Effector memory CD8-positive, alpha-beta T cell (primary cell): ENCODE measurements around the gene UTS2B.
A peak's percentile ranks its signal among the peaks of the same experiment; 100 is the strongest.

Experiments used
- ATAC-seq: fragments of 150-1000 bp; cut with Tn5 transposase; replicated peaks from 2 replicates; pipeline ENCODE4 v1.10.0; 2021; ENCODE audit warnings: mild to moderate bottlenecking, moderate library complexity
- DNase-seq, 3 experiments: peaks; one replicate each; pipeline ENCODE4 v3.0.0; 2021
- H3K27ac Mint-ChIP-seq, 2 donors: one replicate each; pipeline ENCODE4 v1.8.0; 2022; ENCODE audit warnings: mild to moderate bottlenecking in 2 of 2, mixed read lengths in 2 of 2, moderate library complexity in 2 of 2
- H3K27me3 Mint-ChIP-seq, 2 donors: one replicate each; pipeline ENCODE4 v1.8.0; 2022; ENCODE audit warnings: mixed read lengths in 2 of 2
- H3K36me3 Mint-ChIP-seq: one replicate; pipeline ENCODE4 v1.8.0; 2022; ENCODE audit warnings: mild to moderate bottlenecking, moderate library complexity, mixed read lengths; ENCODE audit not compliant: insufficient read depth
- H3K4me1 Mint-ChIP-seq, 2 donors: one replicate each; pipeline ENCODE4 v1.8.0; 2022; ENCODE audit warnings: low read depth in 2 of 2, mixed read lengths in 2 of 2
- H3K4me3 Mint-ChIP-seq, 2 donors: one replicate each; pipeline ENCODE4 v1.8.0; 2022; ENCODE audit warnings: mild to moderate bottlenecking in 2 of 2, mixed read lengths in 2 of 2, moderate library complexity in 2 of 2
- H3K9me3 Mint-ChIP-seq, 2 donors: one replicate each; pipeline ENCODE4 v1.8.0; 2022; ENCODE audit warnings: mixed read lengths in 2 of 2
- total RNA-seq, 9 experiments: gene quantifications; one replicate each; lab custom pipeline; 2026; lab: John Stamatoyannopoulos, UW

Gene UTS2B
- total RNA-seq, result 0 to 0.13 (median 0) reads per million in 9 experiments

DNA sequence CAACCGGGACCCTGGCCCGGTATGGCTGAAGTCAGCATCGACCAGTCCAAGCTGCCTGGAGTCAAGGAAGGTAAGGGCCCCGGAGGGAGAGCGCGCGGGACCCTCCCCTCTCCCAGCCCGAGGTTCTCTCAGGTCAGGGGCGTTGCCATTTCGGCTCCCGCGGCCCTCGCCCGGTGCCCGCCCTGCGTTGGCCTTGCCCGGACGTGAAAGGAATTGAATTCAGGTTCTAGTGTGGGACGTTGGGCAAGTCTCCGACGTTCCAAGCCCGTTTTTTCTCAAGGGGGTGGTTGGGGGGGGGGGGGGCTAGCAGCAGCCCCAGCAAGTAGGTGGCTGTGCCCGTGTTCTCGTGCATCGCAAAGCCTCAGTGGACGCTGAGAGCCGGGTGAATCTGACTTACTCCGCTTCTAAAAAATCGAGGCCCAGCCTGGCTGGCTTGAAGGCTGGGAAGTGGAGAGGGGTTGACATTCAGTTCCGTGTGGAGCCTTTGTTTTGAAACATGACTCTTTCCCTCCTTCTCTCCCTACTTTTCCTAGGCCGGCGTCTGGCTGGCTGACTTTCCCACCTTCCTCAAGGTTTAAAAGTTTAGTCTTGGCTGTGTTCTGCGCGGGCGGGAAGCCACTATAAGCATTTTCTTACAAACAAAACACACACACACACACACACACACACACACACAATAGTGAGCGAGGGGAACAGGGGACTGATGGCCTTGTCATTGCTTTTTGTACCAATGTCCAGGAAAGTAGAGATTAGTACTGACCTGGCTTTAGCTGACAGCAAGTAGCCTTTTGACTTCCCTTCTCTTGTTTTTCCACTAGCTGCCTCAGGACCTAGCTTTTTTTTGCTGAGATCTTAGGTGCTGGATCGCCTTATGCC, at the start of gene UTS2B:
TSS of gene UTS2B (minus strand) at position 873 of the 876 bp plus-strand sequence. CDS start 48,337 bp downstream, outside the sequence.
- H3K36me3 Mint-ChIP-seq, result peaks cover 3% of the 10 kb centered on the region

GRCh38 chr3:191380001-191380400, 49.7 kb upstream of the UTS2B start:
- H3K27me3 Mint-ChIP-seq, result no peaks in the 10 kb centered on the region

More for the DNA sequence above, at the start of gene UTS2B:
- H3K4me3 Mint-ChIP-seq, result peak within 1 kb of the TSS; percentile 41 to 67
- peaks cover 0 to 7% of the 10 kb centered on the region in 2 donors for H3K27me3 Mint-ChIP-seq
- H3K27ac Mint-ChIP-seq, result peak within 1 kb of the TSS in 1 of 2 donors; percentile 93
- DNase-seq (no peak), ATAC-seq (peak; percentile 3)
- peaks cover 5 to 11% of the 10 kb centered on the region in 2 donors for H3K4me1 Mint-ChIP-seq
- no peaks in the 10 kb centered on the region for H3K9me3 Mint-ChIP-seq

GRCh38 chr3:191379446-191379845, 49.1 kb upstream of the UTS2B start:
- no peaks in the 10 kb centered on the region for H3K9me3 Mint-ChIP-seq
- DNase-seq (no peak), ATAC-seq (no peak)
- no peak overlapping the region for H3K4me3 Mint-ChIP-seq
- no peaks in the 10 kb centered on the region for H3K4me1 Mint-ChIP-seq
- H3K27me3 Mint-ChIP-seq, result no peaks in the 10 kb centered on the region
- no peak overlapping the region for H3K27ac Mint-ChIP-seq
- peaks cover 3% of the 10 kb centered on the region for H3K36me3 Mint-ChIP-seq

More at GRCh38 chr3:191380001-191380400, 49.7 kb upstream of the UTS2B start:
- H3K36me3 Mint-ChIP-seq, result peaks cover 3% of the 10 kb centered on the region
- no peak overlapping the region for H3K4me3 Mint-ChIP-seq
- ATAC-seq (no peak), DNase-seq (no peak)
- H3K27ac Mint-ChIP-seq, result no peak overlapping the region
- H3K4me1 Mint-ChIP-seq, result no peaks in the 10 kb centered on the region
- no peaks in the 10 kb centered on the region for H3K9me3 Mint-ChIP-seq

DNA sequence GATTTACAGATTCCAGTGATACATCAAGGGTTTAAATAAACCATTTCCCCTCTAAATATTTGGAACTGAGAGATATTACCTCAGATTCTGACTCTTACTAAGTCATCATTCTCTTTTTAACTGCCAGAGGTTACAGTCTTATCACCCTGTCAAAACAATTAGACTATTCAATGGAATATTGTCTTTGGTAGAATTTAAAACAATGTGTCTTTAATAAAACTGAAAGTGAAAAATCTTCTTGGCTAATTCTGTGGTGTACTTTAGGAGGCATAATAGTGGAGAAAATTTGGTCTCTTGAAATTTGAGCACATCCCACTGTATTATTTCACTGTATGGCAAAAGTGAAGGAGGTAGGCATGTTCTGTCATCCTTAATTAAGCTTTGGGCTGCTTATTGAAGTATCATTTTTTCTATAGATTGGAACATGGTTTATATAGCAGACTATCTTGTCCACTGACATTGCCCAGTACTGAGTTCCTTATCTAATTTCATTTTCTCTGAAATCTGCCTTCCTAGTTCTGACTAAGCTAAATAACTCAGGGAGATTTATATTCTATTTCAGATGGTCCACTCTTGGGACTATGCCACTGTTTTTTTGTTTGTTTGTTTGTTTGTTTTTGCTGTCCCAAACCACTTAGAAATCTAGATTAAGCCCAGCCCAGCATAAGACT, 48.0 kb upstream of the UTS2B start:
- no peaks in the 10 kb centered on the region for H3K4me1 Mint-ChIP-seq
- H3K27ac Mint-ChIP-seq, result no peak overlapping the region
- H3K9me3 Mint-ChIP-seq, result no peaks in the 10 kb centered on the region
- ATAC-seq (no peak), DNase-seq (no peak)
- no peak overlapping the region for H3K4me3 Mint-ChIP-seq
- peaks cover 3% of the 10 kb centered on the region for H3K36me3 Mint-ChIP-seq
- H3K27me3 Mint-ChIP-seq, result no peaks in the 10 kb centered on the region

DNA sequence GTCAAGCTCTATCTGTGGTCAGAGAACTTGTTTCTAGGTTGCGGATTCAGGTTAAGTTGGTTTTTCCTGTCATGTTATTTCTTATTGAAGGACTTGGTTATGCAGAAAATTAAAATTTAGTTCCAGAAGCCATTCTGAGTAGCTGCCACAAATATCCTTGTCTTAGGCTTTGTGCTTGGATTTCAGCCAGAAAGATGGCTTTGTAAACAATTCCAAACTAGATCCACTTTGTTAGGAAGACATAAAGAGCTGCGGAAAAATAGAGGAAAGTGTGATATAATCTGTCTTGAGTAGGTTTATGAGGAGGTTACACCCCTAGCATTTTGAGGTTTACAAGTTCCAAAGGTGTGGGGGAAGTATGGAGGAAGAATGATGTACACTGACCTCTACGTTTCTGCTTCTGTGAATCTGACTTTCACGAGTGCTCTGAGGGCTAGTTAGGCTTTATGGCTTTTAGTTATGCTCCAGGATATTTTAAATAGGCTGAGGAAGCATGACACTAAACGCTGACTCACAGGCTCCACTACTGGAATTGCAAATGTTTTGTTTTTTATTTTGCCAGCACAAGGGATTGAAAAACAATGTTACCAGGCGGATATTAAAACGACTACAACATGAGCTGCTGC, 46.3 kb upstream of the UTS2B start:
- Mint-ChIP-seq H3K36me3 (no peaks in the 10 kb centered on the region), H3K27ac (no peak overlapping the region), H3K4me3 (no peak overlapping the region), H3K9me3 (no peaks in the 10 kb centered on the region), H3K4me1 (no peaks in the 10 kb centered on the region), H3K27me3 (no peaks in the 10 kb centered on the region)
- ATAC-seq (no peak), DNase-seq (no peak)

- no peak for DNase-seq
- ATAC-seq, result no peak
- Mint-ChIP-seq H3K27ac (no peak overlapping the region), H3K27me3 (no peaks in the 10 kb centered on the region), H3K4me1 (no peaks in the 10 kb centered on the region), H3K36me3 (peaks cover 5% of the 10 kb centered on the region), H3K9me3 (no peaks in the 10 kb centered on the region), H3K4me3 (no peak overlapping the region)
Observed at GRCh38 chr3:191373327-191373726, 43.0 kb upstream of the UTS2B start.

GRCh38 chr3:191372122-191372521, 41.8 kb upstream of the UTS2B start:
- H3K9me3 Mint-ChIP-seq, result no peaks in the 10 kb centered on the region
- H3K36me3 Mint-ChIP-seq, result peaks cover 5% of the 10 kb centered on the region
- no peaks in the 10 kb centered on the region for H3K4me1 Mint-ChIP-seq
- H3K27ac Mint-ChIP-seq, result no peak overlapping the region
- no peak for DNase-seq
- no peak overlapping the region for H3K4me3 Mint-ChIP-seq
- no peak for ATAC-seq
- no peaks in the 10 kb centered on the region for H3K27me3 Mint-ChIP-seq

GRCh38 chr3:191369616-191370010, 39.3 kb upstream of the UTS2B start:
- Mint-ChIP-seq H3K27me3 (no peaks in the 10 kb centered on the region), H3K4me1 (no peaks in the 10 kb centered on the region), H3K4me3 (no peak overlapping the region), H3K9me3 (no peaks in the 10 kb centered on the region), H3K36me3 (peaks cover 8% of the 10 kb centered on the region), H3K27ac (no peak overlapping the region)
- ATAC-seq (no peak), DNase-seq (no peak)

GRCh38 chr3:191368755-191369615, 38.7 kb upstream of the UTS2B start:
- H3K4me3 Mint-ChIP-seq, result no peak overlapping the region
- no peaks in the 10 kb centered on the region for H3K4me1 Mint-ChIP-seq
- H3K27ac Mint-ChIP-seq, result no peak overlapping the region
- H3K9me3 Mint-ChIP-seq, result no peaks in the 10 kb centered on the region
- ATAC-seq (no peak), DNase-seq (no peak)
- H3K36me3 Mint-ChIP-seq, result peaks cover 8% of the 10 kb centered on the region
- H3K27me3 Mint-ChIP-seq, result no peaks in the 10 kb centered on the region

DNA sequence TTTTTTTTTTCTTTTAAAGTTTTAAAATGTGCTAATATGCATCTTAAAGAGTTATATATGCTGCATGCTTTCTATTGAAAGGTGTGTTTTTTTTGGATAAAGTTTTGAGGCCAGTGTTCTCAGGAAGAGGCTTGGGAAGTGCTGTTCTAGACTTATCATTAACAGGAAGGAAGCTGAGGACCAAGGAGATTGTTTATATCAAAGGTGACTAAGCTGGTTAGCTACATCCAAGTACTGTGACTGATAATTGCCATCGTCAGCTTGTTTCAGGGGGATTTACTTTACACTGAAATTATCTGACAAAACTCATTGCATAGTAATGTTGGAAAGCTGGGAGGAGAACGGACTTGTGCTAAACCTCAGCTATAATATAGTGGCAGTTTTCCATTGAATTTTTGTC, 36.3 kb upstream of the UTS2B start:
- ATAC-seq (no peak), DNase-seq (no peak)
- Mint-ChIP-seq H3K27me3 (no peaks in the 10 kb centered on the region), H3K4me3 (no peak overlapping the region), H3K4me1 (no peaks in the 10 kb centered on the region), H3K27ac (no peak overlapping the region), H3K9me3 (no peaks in the 10 kb centered on the region), H3K36me3 (peaks cover 14% of the 10 kb centered on the region)

DNA sequence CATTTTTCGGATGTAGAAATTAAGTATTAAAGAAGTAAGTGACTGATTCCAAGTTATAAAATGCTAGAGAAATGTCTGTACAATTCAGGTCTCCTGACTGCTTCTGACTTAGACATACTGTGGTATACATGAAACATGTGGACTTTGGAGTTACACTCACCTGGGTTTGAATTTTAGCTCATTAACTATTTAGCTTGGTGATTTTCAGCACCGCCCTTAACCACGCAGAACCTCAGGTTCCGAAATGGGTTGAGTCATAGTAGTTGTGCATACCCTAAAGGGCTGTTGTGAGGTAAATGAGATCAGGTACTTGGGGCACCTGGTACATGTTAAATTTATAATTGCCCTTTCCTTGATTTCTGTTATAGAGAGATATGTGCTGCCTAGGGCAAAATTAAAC, 32.9 kb upstream of the UTS2B start:
- H3K27ac Mint-ChIP-seq, result no peak overlapping the region
- no peaks in the 10 kb centered on the region for H3K4me1 Mint-ChIP-seq
- H3K4me3 Mint-ChIP-seq, result no peak overlapping the region
- no peaks in the 10 kb centered on the region for H3K27me3 Mint-ChIP-seq
- peaks cover 12% of the 10 kb centered on the region for H3K36me3 Mint-ChIP-seq
- ATAC-seq, result no peak
- DNase-seq, result no peak
- no peaks in the 10 kb centered on the region for H3K9me3 Mint-ChIP-seq

DNA sequence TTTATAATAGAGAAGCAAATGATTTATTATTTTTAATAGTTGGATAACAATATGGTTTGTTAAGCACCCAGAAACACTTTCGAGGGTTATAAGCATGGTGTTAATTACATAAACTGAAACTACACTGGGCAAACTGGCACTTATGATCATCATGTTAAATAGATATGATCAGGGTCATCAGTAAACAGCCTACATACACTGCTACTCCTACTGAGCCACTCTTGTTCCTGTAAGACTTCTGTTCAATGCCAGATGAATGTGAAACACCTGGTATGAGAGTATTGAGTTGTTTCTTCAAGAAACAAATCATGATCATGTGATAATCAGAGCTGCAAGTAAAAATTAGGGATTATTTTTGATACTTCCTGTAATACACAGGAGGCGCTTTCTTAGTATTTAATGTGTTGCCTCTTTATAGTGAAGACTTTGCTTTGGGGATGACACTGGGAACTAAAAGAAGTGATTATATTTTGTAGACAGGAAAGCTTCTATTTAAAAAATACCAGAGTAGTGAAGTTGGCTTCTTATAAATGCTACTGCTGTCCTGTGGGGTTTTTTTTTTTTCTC, 32.3 kb upstream of the UTS2B start:
- ATAC-seq, result no peak
- Mint-ChIP-seq H3K4me3 (no peak overlapping the region), H3K27ac (no peak overlapping the region), H3K4me1 (no peaks in the 10 kb centered on the region), H3K27me3 (no peaks in the 10 kb centered on the region), H3K36me3 (peaks cover 12% of the 10 kb centered on the region), H3K9me3 (no peaks in the 10 kb centered on the region)
- DNase-seq, result no peak

DNA sequence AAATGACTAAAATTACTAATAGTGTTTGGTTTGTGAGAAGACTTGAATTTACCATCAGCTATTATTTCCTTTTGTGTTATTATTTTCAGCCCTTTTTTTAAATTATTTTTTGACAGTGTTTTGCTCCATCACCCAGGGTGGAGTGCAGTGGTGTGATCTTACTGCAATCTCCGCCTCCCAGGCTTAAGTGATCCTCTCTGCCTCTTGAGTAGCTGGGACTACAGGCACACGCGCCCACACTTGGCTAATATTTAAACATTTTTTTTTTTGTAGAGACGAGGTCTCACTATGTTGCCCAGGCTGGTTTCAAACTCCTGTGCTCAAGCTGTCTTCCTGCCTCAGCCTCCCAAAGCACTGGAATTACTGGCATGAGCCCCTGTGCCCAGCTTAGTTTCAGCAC, 31.7 kb upstream of the UTS2B start:
- Mint-ChIP-seq H3K4me1 (no peaks in the 10 kb centered on the region), H3K4me3 (no peak overlapping the region), H3K9me3 (no peaks in the 10 kb centered on the region), H3K36me3 (peaks cover 12% of the 10 kb centered on the region), H3K27me3 (no peaks in the 10 kb centered on the region), H3K27ac (no peak overlapping the region)
- no peak for ATAC-seq
- no peak for DNase-seq
